GM21825 (cell line): ENCODE data around the gene PTPRS.
"Not testable (repeated sequence)": the region's sequence is repeated elsewhere in the genome, so short reads cannot be mapped to it uniquely, and the experiment has no call there.

ENCODE experiments used
- ATAC-seq: cut with Tn5 transposase; IDR thresholded peaks from one replicate; pipeline ENCODE4 v1.9.1; 2021; ENCODE audit warnings: mild to moderate bottlenecking, moderate library complexity; ENCODE audit not compliant: unreplicated experiment

The PTPRS gene

GRCh38 chr19:5334366-5334739, 6.3 kb downstream of the PTPRS start:
- no peak for ATAC-seq

GRCh38 chr19:5333581-5334365, 6.8 kb downstream of the PTPRS start:
- no peak for ATAC-seq

GRCh38 chr19:5332501-5332900, 8.1 kb downstream of the PTPRS start:
- ATAC-seq, result no peak

GRCh38 chr19:5331790-5332189, 8.8 kb downstream of the PTPRS start:
- no peak for ATAC-seq

- no peak for ATAC-seq
These were observed 10.3 kb downstream of the PTPRS start for GRCh38 chr19:5330307-5330720.

GRCh38 chr19:5329141-5329540, 11.5 kb downstream of the PTPRS start:
- no peak for ATAC-seq

- ATAC-seq, result not testable (repeated sequence)
These were observed 12.2 kb downstream of the PTPRS start for GRCh38 chr19:5328407-5328806.

- ATAC-seq, result no peak
These were observed 13.5 kb downstream of the PTPRS start for GRCh38 chr19:5326986-5327623.

- ATAC-seq, result no peak
These were observed 14.1 kb downstream of the PTPRS start for GRCh38 chr19:5326545-5326944.

GRCh38 chr19:5324947-5325346, 15.7 kb downstream of the PTPRS start:
- ATAC-seq, result no peak

GRCh38 chr19:5323475-5323811, 17.2 kb downstream of the PTPRS start:
- no peak for ATAC-seq

GRCh38 chr19:5321851-5322681, 18.5 kb downstream of the PTPRS start:
- ATAC-seq, result peak; percentile 56

GRCh38 chr19:5321066-5321642, 19.5 kb downstream of the PTPRS start:
- ATAC-seq, result no peak

- no peak for ATAC-seq
These were observed 21.1 kb downstream of the PTPRS start for GRCh38 chr19:5319516-5319915.

GRCh38 chr19:5318306-5318705, 22.3 kb downstream of the PTPRS start:
- ATAC-seq, result no peak

GRCh38 chr19:5317321-5317720, 23.3 kb downstream of the PTPRS start:
- no peak for ATAC-seq

- no peak for ATAC-seq
These were observed 24.5 kb downstream of the PTPRS start for GRCh38 chr19:5316138-5316537.

GRCh38 chr19:5314907-5315298, 25.7 kb downstream of the PTPRS start:
- ATAC-seq, result no peak

- ATAC-seq, result no peak
These were observed 26.4 kb downstream of the PTPRS start for GRCh38 chr19:5314012-5314906.

GRCh38 chr19:5313307-5313706, 27.3 kb downstream of the PTPRS start:
- no peak for ATAC-seq
